GM18867 (cell line): Measurements from ENCODE around the gene TUSC2.

Experiments
- ATAC-seq: cut with Tn5 transposase; IDR thresholded peaks from one replicate; pipeline ENCODE4 v1.9.1; 2021; ENCODE audit warnings: mild to moderate bottlenecking, moderate library complexity; ENCODE audit not compliant: unreplicated experiment

TUSC2 gene

GRCh38 chr3:50276762-50277101 is 51.3 kb downstream of the TUSC2 start:
- ATAC-seq = no peak

- ATAC-seq = no peak
Observed at GRCh38 chr3:50275996-50276761, 51.8 kb downstream of the TUSC2 start.

- no peak for ATAC-seq
Observed at GRCh38 chr3:50275141-50275995, 52.7 kb downstream of the TUSC2 start.
